WTC11 (cell line): ENCODE measurements around the gene NBAS. TPM values are rescaled to one million over a fixed set of nuclear protein-coding genes. Genes with fewer than 3 reads are reported as not detected.

ENCODE experiments used
- ATAC-seq: fragments of 200-7000 bp; cut with Tn5 transposase; 2 replicates; pipeline ENCODE4 v1.10.0; 2021; ENCODE audit warnings: mild to moderate bottlenecking, moderate library complexity
- CTCF ChIA-PET: fragments of 300-600 bp; sonication (Branson Sonifier 250); formaldehyde crosslinking; loops from one replicate; lab custom pipeline; 2021; ENCODE audit warnings: antibody characterized with exemption; lab: Charles Lee
- POLR2A ChIA-PET: fragments of 350-600 bp; sonication (Branson Sonifier 250); formaldehyde crosslinking; loops from one replicate; lab custom pipeline; 2021; ENCODE audit warnings: antibody characterized with exemption; lab: Charles Lee
- DNase-seq: peaks from one replicate; pipeline ENCODE4 v3.0.0; 2021; ENCODE audit warnings: low spot score
- H3K27ac Mint-ChIP-seq: 2 replicates; pipeline ENCODE4 v1.8.0; 2021; ENCODE audit warnings: mixed read lengths
- H3K27me3 Mint-ChIP-seq: 2 replicates; pipeline ENCODE4 v1.8.0; 2021; ENCODE audit warnings: low read depth, mild to moderate bottlenecking, moderate library complexity, mixed read lengths
- H3K36me3 Mint-ChIP-seq: 2 replicates; pipeline ENCODE4 v1.8.0; 2021; ENCODE audit warnings: mixed read lengths
- H3K4me1 Mint-ChIP-seq: 2 replicates; pipeline ENCODE4 v1.8.0; 2022; ENCODE audit warnings: mixed read lengths
- H3K4me3 Mint-ChIP-seq: 2 replicates; pipeline ENCODE4 v1.8.0; 2021; ENCODE audit warnings: mild to moderate bottlenecking, moderate library complexity, mixed read lengths
- H3K9me3 Mint-ChIP-seq: 2 replicates; pipeline ENCODE4 v1.8.0; 2021; ENCODE audit warnings: mixed read lengths
- CREM ChIP-seq: sonication (generic); formaldehyde crosslinking; IDR thresholded peaks from 2 replicates; pipeline ENCODE4 v1.8.1; 2022; ENCODE audit warnings: mild to moderate bottlenecking, missing genetic modification reagents, moderate library complexity
- ETV6 ChIP-seq: sonication (generic); formaldehyde crosslinking; IDR thresholded peaks from 2 replicates; pipeline ENCODE4 v1.8.1; 2022; ENCODE audit warnings: mild to moderate bottlenecking, missing genetic modification reagents
- FOXJ3 ChIP-seq: sonication (generic); formaldehyde crosslinking; IDR thresholded peaks from 2 replicates; pipeline ENCODE4 v1.9.0; 2021; ENCODE audit warnings: missing genetic modification reagents, mild to moderate bottlenecking, borderline replicate concordance
- FOXK1 ChIP-seq: sonication (generic); formaldehyde crosslinking; IDR thresholded peaks from 2 replicates; pipeline ENCODE4 v1.8.0; 2022; ENCODE audit warnings: mild to moderate bottlenecking, moderate library complexity, missing genetic modification reagents
- GABPB1 ChIP-seq: sonication (generic); formaldehyde crosslinking; IDR thresholded peaks from 2 replicates; pipeline ENCODE4 v1.8.1; 2023; ENCODE audit warnings: mild to moderate bottlenecking, missing genetic modification reagents
- GRHL2 ChIP-seq: fragments of 250-450 bp; sonication (Bioruptor Pico); IDR thresholded peaks from 2 replicates; pipeline ENCODE4 v1.8.0; 2022; ENCODE audit warnings: mild to moderate bottlenecking, moderate library complexity; ENCODE audit not compliant: insufficient replicate concordance, severe bottlenecking
- JAZF1 ChIP-seq: fragments of 250-450 bp; sonication (Bioruptor Pico); IDR thresholded peaks from 2 replicates; pipeline ENCODE4 v1.9.0; 2021; ENCODE audit warnings: moderate library complexity, mild to moderate bottlenecking, inconsistent platforms
- JUN ChIP-seq: sonication (generic); formaldehyde crosslinking; IDR thresholded peaks from 2 replicates; pipeline ENCODE4 v1.8.0; 2023; ENCODE audit warnings: mild to moderate bottlenecking, missing genetic modification reagents
- MXD4 ChIP-seq: fragments of 250-450 bp; sonication (Bioruptor Pico); IDR thresholded peaks from 2 replicates; pipeline ENCODE4 v1.8.0; 2021; ENCODE audit warnings: mild to moderate bottlenecking, moderate library complexity, borderline replicate concordance
- NFYB ChIP-seq: sonication (generic); formaldehyde crosslinking; conservative IDR thresholded peaks from 2 replicates; pipeline ENCODE4 v1.8.0; 2022; ENCODE audit warnings: low read depth, missing genetic modification reagents
- NR1H2 ChIP-seq: sonication (generic); formaldehyde crosslinking; IDR thresholded peaks from 2 replicates; pipeline ENCODE4 v1.9.0; 2021; ENCODE audit warnings: mild to moderate bottlenecking, moderate library complexity, missing genetic modification reagents
- ZNF232 ChIP-seq: sonication (generic); formaldehyde crosslinking; IDR thresholded peaks from 2 replicates; pipeline ENCODE4 v1.8.0; 2022; ENCODE audit warnings: mild to moderate bottlenecking, missing genetic modification reagents
- ZNF423 ChIP-seq: fragments of 250-450 bp; sonication (Bioruptor Pico); IDR thresholded peaks from 2 replicates; pipeline ENCODE4 v2.1.2; 2022; ENCODE audit warnings: mild to moderate bottlenecking, moderate library complexity
- total RNA-seq: library from RNA; stranded (reverse); gene quantifications from 3 replicates; pipeline ENCODE4 v1.2.3, GENCODE V29; 2021
- TF ChIP-seq, protein P1 (sequence below): sonication (generic); formaldehyde crosslinking; IDR thresholded peaks from 2 replicates; pipeline ENCODE4 v1.8.0; 2022; ENCODE audit warnings: mild to moderate bottlenecking, missing genetic modification reagents
- TF ChIP-seq, protein P2 (sequence below): fragments of 250-450 bp; sonication (Bioruptor Pico); IDR thresholded peaks from 2 replicates; pipeline ENCODE4 v1.8.0; 2021; ENCODE audit warnings: mild to moderate bottlenecking
- TF ChIP-seq, protein P3 (sequence below): sonication (generic); formaldehyde crosslinking; IDR thresholded peaks from 2 replicates; pipeline ENCODE4 v1.8.0; 2022; ENCODE audit warnings: mild to moderate bottlenecking, missing genetic modification reagents
- TF ChIP-seq, protein P4 (sequence below): sonication (generic); formaldehyde crosslinking; IDR thresholded peaks from 2 replicates; pipeline ENCODE4 v1.8.1; 2022; ENCODE audit warnings: low read depth, mild to moderate bottlenecking, moderate library complexity, missing genetic modification reagents, borderline replicate concordance
- TF ChIP-seq, protein P5 (sequence below): sonication (generic); formaldehyde crosslinking; conservative IDR thresholded peaks from 2 replicates; pipeline ENCODE4 v1.8.1; 2022; ENCODE audit warnings: mild to moderate bottlenecking, missing genetic modification reagents
- TF ChIP-seq, protein P6 (sequence below): fragments of 250-450 bp; sonication (Bioruptor Pico); IDR thresholded peaks from 2 replicates; pipeline ENCODE4 v1.9.0; 2021; ENCODE audit warnings: moderate library complexity, mild to moderate bottlenecking, inconsistent platforms, borderline replicate concordance
- TF ChIP-seq, protein P7 (sequence below): fragments of 250-450 bp; sonication (Bioruptor Pico); IDR thresholded peaks from 2 replicates; pipeline ENCODE4 v1.9.0; 2021; ENCODE audit warnings: mild to moderate bottlenecking, borderline replicate concordance

Gene NBAS
- total RNA-seq, 1 experiment from 2014 or later: 32.3 TPM

DNA sequence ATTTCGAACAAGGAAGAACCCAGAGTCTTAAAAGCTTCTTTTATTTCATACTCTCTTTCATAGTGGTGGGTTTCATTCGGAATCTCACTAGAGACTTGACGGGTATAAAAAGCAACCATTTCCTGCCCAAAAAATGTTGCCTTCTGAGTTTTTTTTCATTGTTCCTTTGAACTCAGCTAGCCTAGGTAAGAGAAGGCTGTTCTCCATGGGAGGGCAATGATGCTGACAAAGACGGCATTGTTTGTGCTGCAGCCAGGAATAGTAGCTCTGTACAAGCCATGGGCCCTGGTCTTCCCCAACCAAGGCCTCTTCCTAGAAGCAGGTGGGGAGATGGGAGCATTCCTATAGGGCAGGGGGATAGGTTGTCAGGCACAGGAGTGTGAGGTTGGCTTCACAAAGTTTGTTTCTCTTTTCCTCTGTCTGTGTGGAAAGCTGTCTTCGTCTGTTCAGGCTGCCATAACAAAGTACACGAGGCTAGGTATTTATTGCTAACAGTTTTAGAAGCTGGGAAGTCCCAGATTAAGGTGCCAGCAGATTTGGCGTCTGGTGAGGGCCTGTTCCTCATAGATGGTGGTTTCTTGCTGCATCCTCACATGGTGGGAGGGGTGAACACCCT, 405.1 kb downstream of the NBAS start:
- Mint-ChIP-seq H3K27ac (no peak overlapping the region), H3K4me3 (no peak overlapping the region), H3K4me1 (peaks cover 35% of the 10 kb centered on the region), H3K36me3 (no peaks in the 10 kb centered on the region), H3K9me3 (peaks cover 9% of the 10 kb centered on the region; the same call in 1 of the 2 replicates), H3K27me3 (no peaks in the 10 kb centered on the region)
- ChIA-PET POLR2A (no interaction called here), CTCF (interaction anchor here (0.6 to 1.9 kb wide), 4 partner anchors 11 to 520 kb away, joined by 3 to 6 read pairs (median 4); no protein-coding TSS in a partner anchor)
- DNase-seq: peak; percentile 18
- TF ChIP-seq, protein P1, sequence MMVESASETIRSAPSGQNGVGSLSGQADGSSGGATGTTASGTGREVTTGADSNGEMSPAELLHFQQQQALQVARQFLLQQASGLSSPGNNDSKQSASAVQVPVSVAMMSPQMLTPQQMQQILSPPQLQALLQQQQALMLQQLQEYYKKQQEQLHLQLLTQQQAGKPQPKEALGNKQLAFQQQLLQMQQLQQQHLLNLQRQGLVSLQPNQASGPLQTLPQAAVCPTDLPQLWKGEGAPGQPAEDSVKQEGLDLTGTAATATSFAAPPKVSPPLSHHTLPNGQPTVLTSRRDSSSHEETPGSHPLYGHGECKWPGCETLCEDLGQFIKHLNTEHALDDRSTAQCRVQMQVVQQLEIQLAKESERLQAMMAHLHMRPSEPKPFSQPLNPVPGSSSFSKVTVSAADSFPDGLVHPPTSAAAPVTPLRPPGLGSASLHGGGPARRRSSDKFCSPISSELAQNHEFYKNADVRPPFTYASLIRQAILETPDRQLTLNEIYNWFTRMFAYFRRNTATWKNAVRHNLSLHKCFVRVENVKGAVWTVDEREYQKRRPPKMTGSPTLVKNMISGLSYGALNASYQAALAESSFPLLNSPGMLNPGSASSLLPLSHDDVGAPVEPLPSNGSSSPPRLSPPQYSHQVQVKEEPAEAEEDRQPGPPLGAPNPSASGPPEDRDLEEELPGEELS (CRISPR knock-in tag): no peak
- TF ChIP-seq MXD4 (CRISPR knock-in tag): no peak
- no peak for TF ChIP-seq FOXJ3
- TF ChIP-seq, protein P2, sequence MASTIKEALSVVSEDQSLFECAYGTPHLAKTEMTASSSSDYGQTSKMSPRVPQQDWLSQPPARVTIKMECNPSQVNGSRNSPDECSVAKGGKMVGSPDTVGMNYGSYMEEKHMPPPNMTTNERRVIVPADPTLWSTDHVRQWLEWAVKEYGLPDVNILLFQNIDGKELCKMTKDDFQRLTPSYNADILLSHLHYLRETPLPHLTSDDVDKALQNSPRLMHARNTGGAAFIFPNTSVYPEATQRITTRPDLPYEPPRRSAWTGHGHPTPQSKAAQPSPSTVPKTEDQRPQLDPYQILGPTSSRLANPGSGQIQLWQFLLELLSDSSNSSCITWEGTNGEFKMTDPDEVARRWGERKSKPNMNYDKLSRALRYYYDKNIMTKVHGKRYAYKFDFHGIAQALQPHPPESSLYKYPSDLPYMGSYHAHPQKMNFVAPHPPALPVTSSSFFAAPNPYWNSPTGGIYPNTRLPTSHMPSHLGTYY (CRISPR knock-in tag): no peak
- TF ChIP-seq NR1H2 (CRISPR knock-in tag): no peak
- TF ChIP-seq, protein P3, sequence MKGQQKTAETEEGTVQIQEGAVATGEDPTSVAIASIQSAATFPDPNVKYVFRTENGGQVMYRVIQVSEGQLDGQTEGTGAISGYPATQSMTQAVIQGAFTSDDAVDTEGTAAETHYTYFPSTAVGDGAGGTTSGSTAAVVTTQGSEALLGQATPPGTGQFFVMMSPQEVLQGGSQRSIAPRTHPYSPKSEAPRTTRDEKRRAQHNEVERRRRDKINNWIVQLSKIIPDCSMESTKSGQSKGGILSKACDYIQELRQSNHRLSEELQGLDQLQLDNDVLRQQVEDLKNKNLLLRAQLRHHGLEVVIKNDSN (CRISPR knock-in tag): no peak
- TF ChIP-seq, protein P4, sequence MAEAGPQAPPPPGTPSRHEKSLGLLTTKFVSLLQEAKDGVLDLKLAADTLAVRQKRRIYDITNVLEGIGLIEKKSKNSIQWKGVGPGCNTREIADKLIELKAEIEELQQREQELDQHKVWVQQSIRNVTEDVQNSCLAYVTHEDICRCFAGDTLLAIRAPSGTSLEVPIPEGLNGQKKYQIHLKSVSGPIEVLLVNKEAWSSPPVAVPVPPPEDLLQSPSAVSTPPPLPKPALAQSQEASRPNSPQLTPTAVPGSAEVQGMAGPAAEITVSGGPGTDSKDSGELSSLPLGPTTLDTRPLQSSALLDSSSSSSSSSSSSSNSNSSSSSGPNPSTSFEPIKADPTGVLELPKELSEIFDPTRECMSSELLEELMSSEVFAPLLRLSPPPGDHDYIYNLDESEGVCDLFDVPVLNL (CRISPR knock-in tag): no peak
- no peak for TF ChIP-seq GABPB1 (CRISPR knock-in tag)
- TF ChIP-seq FOXK1: no peak
- TF ChIP-seq NFYB: no peak
- TF ChIP-seq ETV6 (CRISPR knock-in tag): no peak
- TF ChIP-seq, protein P5, sequence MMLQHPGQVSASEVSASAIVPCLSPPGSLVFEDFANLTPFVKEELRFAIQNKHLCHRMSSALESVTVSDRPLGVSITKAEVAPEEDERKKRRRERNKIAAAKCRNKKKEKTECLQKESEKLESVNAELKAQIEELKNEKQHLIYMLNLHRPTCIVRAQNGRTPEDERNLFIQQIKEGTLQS (CRISPR knock-in tag): no peak
- TF ChIP-seq, protein P6, sequence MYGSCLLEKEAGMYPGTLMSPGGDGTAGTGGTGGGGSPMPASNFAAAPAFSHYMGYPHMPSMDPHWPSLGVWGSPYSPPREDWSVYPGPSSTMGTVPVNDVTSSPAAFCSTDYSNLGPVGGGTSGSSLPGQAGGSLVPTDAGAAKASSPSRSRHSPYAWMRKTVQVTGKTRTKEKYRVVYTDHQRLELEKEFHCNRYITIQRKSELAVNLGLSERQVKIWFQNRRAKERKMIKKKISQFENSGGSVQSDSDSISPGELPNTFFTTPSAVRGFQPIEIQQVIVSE (CRISPR knock-in tag): no peak
- TF ChIP-seq CREM: no peak
- no peak for TF ChIP-seq JUN (CRISPR knock-in tag)
- TF ChIP-seq ZNF423 (CRISPR knock-in tag): no peak
- TF ChIP-seq, protein P7, sequence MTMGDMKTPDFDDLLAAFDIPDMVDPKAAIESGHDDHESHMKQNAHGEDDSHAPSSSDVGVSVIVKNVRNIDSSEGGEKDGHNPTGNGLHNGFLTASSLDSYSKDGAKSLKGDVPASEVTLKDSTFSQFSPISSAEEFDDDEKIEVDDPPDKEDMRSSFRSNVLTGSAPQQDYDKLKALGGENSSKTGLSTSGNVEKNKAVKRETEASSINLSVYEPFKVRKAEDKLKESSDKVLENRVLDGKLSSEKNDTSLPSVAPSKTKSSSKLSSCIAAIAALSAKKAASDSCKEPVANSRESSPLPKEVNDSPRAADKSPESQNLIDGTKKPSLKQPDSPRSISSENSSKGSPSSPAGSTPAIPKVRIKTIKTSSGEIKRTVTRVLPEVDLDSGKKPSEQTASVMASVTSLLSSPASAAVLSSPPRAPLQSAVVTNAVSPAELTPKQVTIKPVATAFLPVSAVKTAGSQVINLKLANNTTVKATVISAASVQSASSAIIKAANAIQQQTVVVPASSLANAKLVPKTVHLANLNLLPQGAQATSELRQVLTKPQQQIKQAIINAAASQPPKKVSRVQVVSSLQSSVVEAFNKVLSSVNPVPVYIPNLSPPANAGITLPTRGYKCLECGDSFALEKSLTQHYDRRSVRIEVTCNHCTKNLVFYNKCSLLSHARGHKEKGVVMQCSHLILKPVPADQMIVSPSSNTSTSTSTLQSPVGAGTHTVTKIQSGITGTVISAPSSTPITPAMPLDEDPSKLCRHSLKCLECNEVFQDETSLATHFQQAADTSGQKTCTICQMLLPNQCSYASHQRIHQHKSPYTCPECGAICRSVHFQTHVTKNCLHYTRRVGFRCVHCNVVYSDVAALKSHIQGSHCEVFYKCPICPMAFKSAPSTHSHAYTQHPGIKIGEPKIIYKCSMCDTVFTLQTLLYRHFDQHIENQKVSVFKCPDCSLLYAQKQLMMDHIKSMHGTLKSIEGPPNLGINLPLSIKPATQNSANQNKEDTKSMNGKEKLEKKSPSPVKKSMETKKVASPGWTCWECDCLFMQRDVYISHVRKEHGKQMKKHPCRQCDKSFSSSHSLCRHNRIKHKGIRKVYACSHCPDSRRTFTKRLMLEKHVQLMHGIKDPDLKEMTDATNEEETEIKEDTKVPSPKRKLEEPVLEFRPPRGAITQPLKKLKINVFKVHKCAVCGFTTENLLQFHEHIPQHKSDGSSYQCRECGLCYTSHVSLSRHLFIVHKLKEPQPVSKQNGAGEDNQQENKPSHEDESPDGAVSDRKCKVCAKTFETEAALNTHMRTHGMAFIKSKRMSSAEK (CRISPR knock-in tag): no peak
- TF ChIP-seq JAZF1 (CRISPR knock-in tag): no peak
- TF ChIP-seq GRHL2 (CRISPR knock-in tag): no peak
- TF ChIP-seq ZNF232: no peak
- ATAC-seq: peak; percentile 83
